Islet of Langerhans (tissue), 1 donor: ENCODE data around the gene HSPA12A.

Experiments used
- FAIRE-seq: peaks from one replicate; lab custom pipeline; 2011; peaks lifted over from hg19 to GRCh38; lab: Jason Lieb, UNC

The HSPA12A gene

DNA sequence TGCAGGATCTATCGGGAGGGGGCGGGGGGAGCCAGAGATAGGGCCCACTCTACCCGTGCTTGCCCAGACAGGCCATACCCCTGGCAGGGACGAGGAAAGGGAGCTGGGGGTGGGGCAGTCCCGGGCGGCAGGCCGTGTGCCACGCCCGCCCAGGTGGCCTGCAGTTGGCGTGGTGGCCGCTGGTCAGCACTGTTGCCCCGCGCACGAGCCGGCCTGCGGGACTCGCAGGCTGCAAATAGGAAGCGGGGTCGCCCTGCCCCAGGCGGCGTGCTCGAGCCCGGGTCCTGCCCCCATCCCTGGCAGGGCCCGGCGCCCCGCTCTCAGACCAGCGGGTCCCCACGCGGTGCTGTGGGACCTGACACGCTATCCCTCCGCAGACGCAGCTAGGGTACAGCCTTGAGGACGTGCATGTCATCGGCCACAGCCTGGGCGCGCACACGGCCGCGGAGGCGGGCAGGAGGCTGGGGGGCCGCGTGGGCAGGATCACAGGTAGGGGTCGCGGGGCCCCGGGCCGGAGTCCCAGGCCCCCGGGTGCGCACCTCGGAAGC is 114.9 kb downstream of the HSPA12A start:
- FAIRE-seq, result no peak

DNA sequence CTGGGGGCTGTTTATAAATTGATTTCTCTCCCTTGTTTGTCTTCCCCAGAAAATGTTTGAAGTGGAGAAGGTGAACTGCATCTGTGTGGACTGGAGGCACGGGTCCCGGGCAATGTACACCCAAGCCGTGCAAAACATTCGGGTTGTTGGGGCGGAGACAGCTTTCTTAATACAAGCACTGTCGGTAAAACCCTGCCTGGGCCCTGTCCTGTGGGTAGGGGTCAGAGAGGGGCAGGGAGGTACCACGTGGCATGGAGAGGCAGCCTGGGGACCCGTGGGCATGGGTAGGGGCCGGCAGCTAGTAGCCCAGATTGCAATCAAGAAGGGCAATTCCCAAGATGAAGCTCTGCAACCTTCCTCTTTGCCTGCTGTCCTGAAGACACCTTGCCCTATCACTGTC is 115.6 kb downstream of the HSPA12A start:
- no peak for FAIRE-seq

DNA sequence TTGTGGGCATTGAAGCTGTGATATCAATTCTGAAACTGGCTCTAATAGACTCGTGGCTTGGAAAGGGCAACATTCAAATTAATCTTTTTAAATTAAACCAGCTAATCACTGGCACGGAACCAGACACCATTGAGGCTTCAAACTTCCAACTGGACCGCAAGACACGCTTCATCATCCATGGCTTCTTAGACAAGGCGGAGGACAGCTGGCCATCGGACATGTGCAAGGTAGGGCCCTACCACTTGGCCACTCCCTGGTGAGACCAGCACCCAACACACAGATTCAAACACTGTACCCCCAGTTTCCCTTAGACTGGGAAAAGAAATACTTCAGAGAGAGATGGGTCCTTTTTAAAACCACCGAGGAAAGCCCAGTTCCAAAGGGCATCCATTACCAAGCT is 116.5 kb downstream of the HSPA12A start:
- FAIRE-seq, result no peak

DNA sequence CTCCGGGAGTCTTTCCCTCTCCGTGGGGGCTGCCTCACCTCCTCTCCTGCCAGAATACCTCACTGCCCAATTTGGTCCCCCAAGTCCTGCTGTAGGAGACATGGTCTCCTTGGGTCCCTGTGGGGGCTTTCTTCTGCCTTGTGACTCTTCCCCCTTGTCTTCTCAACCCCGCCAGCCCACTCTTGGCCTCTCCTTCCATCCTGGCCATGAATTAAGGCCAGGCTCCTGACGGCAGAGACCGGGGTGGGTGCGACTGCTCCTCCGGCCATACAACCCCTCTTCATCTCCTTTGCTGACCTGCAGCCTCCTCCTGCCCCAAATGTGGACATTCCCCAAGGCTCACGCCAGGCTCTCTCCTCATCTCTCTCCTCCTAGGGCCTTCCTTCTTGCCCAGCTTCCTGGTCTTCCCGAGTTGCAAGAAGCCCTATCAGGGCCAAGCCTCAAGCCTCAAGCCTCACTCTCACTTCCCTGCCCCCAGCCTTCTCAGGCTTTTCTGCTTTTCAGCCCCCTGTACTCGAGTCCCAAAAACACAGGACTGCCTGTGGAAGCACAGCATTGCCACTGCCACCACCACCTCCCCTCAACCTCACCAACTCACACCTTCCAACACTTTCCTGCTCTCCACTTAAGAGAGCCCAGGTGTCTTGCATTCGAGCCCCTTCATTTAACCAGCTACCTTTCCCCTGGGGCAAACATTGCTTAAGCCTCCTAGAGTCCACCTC is 120.3 kb downstream of the HSPA12A start:
- FAIRE-seq, result no peak

DNA sequence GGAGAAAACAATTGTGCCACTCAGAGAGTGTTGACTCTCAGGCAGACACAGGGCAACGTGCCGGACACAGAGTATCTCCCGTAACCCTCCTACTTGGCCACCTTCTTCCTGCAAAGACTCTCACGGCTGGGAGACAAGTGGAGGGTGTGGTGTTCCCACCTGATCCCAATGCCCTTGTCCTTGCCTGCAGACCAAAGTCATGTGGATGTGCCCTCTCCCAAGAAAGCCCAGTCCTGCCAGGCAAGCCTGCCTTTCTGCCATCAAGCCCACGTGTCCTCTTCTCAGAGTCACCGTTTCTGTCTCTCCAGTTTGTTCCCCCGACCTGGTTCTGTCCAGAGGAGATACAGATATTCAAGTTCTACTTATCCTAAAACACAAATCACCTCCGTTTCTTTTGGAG is 120.9 kb downstream of the HSPA12A start:
- no peak for FAIRE-seq
